NOMO-1 (cell line): Measurements from ENCODE around the gene TRAPPC12.
A peak's percentile ranks its signal among the peaks of the same experiment; 100 is the strongest.

ENCODE experiments used
- DNase-seq, 2 experiments: peaks; one replicate each; lab custom pipeline; 2025; ENCODE audit not compliant: unreplicated experiment in 2 of 2; lab: John Stamatoyannopoulos, UW

TRAPPC12 gene

DNA sequence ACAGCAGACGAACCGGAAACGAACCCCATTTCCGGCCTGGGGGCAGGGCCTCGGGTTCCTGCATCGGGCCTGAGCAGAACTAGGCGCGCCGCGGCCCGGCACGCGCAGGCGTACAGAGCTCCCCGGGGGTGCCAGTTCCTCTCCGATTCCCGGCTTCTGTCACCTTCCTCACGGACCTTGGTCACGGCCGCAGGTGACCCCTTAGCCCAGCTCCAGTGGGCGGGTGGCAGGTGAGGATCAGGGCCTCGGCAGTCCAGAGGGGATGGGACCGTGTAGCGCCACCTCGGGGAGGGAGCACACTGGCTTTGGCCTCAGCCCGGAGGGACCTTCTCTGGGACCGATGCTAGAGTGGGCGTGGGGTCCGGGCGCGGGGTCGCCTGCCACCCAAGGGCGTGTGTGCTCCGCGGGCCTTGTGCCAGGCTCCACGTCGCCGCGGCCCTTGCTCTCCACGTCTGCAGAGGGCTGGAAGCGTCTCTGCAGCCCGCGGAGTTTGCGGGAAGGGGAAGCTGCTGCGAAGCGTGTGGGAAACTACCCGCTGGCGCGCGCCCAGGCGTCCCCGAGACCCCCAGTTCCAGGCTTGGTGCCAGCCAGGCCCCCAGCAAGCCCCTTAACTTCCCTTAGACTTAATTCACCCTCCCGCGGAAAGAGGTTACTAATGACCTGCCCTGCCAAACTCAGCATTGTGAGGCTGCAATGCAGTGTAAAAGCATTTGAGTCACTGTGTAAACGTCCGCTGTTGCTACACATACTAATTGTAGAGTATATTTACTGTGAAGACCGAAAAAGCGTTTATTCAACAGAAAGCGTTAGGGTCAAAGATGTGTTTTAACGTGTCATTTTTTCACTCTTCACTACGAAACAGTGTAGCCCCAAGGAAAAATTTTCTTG lies at the start of gene TRAPPC12:
TRAPPC12 (plus strand) TSS at position 48 of the 888 bp plus-strand sequence. CDS start 7,930 bp downstream, outside the sequence.
- peak; percentile 83 to 93 for DNase-seq

DNA sequence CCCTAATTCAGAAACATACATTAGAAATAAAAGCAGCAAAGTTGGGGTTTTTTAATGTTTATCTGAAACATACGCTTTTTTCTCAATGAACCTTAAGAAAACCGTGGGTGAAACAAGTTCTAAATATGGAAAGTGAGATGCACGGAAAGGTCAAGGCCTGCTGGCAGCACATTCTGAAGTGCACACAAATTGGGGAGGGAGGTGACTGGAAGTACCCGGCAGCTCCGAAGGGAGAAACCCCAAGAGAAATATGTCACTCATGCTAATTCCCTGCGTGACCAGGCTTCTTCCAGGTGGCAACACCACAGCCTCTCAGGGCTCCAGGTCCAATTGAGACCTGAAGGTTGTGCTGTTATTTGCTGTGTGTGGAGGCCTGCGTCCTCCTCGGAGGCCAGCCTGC lies 47.4 kb upstream of the TRAPPC12 start:
- no peak for DNase-seq

DNA sequence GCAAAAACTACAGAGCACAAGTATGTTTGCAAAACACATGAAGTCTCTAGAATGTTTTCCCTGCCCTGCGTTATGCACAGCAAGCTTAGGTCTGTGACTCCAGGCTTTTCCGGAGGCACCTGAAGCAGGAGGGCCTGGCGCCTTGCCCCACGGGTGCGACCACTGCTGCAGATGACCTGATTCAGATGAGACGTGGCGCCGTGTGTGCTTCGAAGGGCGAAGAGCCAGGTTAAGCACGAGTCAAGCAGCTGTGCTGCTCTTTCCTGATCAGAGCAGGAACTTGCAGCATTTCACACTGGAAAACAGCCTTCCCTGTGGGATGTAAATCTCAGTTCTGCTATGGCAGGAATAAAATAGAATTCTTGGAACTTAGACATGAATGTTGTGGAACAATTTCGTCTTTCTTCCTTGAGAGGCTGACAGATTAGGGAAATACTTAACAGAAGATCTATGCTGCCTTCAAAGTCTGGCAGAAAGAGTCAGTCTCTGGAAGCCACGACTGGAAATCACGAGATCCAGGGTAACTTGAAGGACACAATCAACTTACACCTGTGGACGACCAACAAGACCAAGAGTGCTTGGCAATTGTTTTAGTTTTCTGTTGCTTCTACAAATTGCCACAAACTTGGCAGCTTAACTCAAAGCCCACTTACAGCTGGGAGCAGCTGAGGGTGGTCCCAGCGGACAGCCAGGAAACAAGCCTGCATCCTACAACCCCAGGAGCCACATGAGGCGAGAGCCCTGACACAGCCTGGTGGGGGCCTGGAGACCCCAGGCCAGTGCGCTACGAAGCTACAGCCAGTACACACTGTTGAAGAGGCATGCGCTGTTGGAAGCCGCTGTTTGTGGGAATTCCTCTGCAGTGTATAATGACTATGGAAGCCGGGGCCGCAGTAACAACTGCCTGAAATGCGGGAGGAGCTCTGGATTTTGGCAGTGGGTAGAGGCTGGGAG lies 44.8 kb upstream of the TRAPPC12 start:
- no peak for DNase-seq

DNA sequence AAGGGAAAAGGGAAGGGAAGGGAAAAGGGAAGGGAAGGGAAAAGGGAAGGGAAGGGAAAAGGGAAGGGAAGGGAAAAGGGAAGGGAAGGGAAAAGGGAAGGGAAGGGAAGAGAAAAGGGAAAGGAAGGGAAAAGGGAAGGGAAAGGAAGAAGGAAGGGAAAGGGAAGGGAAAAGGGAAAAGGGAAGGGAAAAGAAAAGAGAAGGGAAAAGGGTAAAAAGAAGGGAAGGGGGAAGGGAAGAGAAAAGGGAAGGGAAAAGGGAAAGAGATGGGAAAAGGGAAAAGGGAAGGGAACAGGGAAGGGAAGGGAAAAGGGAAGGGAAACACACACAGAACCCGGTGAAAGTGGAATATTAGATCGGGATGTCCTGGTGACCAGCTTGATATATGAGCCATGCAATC lies 42.6 kb upstream of the TRAPPC12 start:
- DNase-seq = no peak

DNA sequence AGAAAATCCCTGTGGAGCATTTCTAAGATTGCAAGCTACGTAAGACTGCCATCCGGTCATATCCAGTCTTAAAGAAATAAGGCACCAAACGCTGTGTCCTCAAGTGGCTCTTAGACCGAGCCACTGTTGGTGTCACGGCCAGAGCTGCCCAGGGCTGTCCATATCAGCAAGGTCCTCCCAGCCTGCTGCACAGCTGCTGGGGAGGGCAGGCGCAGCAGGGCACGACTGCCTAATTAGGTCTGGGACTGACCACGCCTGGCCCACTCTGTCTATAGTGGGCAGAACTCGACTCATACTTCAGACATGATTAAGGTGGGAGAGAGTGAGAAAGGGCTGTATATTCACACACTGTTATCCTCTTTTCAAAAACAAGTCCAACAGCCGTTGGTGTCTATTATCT lies 41.2 kb upstream of the TRAPPC12 start:
- DNase-seq = no peak

DNA sequence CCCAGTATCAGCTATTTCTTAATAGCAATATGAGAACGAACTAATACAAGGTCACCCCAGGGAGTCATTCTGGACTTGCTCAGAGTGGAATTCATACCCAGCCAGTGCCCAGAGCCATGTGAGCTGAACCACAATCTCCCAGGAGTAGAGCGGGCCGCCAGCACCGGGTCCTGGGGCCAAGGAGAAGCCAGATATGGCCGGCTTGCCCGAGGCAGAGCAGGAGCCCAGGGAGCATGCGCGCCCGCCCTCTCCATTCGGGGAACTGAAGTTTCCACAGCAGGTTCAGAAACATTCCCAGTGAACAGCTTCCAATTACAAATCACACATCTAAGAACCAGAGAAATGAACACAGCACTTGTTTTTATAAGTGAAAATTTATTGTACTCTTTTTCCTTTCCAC lies 39.4 kb upstream of the TRAPPC12 start:
- no peak for DNase-seq

DNA sequence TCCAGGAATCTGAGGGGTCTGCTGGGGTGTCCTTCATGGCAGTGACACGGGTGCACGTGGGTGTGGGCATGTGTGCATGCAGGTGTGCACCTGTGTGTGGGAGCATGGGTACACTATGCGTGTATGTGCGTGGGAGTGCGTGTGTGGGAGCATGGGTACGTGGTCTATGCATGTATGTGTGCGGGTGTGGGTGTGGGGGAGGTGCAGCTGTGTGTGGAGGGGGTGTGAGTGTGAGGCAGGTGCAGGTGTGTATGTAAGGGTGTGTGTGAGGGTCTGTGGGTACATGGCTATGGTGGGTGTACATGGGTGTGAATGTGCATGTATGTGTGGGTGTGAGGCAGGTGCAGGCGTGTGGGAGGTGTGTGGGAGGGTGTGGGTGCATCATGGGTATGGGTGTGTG lies 38.2 kb upstream of the TRAPPC12 start:
- DNase-seq = no peak

DNA sequence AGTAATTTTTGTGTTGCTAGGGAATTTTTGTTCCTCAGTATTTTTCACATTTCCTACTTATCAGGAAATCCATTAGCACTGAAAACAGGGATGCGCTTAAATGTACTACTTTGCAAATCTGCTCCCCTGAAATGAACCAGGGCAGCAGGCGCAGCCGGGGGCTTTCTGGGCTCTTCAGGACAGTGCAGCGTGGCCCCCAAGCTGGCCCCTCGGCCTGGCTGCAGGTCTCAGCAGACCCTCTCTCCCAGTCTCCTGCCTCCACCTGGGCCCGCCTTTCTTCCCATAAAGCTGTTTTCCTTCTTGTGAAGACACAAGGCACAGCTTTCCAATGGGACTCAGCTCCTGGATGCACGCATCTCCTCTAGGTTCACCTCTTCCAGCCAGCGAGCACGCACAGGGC lies 37.2 kb upstream of the TRAPPC12 start:
- DNase-seq = no peak

DNA sequence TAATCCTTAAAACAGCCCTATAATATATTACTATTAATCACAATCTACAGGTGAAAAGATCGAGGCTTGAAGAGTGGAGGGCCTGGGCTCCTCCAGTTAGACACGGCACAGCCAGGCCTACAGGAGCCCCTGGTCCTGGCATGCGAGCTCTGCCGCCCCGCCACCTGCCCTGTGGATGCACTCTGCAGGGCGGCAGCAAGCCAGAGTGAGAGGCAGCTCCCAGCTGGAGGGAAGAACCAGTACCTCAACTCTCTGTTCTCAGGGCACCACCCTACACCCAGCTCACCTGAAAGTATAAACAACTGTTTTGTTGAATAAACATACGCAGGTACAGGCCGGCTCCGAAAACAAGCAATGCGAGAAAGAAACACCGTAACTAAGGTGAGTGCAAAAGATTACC lies 36.5 kb upstream of the TRAPPC12 start:
- no peak for DNase-seq

DNA sequence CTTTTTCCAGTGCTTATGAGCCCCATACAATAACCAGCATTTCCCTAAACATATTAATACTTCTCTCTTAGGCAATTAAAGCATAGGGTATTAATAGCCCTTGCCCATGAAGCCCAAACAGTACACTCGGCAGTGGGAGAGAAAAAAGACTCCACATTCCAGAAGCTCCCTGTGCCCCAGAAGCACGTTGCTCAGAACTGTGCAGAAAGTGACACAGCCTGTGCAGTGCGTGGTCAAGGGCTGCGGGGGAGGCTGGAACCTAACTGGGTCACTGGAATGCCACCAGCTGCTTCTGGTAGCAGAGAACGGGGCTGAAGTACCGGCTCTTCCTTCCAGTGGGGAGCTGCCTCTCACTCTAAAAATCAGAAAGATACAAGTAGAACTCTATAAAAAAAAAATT lies 34.6 kb upstream of the TRAPPC12 start:
- DNase-seq = no peak

DNA sequence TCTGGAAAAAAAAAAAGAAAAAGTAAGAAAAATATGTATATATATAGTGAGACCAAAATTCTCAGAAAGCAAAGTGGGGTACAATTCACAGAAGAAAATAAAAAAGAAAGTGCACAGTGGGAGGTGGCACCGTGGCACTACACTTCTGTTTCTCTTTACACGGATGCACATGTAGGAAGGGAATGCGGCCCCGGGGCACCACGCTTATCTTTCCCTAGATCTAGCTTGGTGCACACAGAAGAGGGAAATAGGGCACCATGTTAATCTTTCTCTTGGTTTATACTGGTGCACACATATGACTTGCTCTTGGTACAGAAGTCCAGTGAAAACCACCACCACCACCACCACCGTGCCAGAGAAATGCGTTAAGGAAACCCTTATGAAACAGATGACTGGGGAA lies 33.9 kb upstream of the TRAPPC12 start:
- DNase-seq = no peak

DNA sequence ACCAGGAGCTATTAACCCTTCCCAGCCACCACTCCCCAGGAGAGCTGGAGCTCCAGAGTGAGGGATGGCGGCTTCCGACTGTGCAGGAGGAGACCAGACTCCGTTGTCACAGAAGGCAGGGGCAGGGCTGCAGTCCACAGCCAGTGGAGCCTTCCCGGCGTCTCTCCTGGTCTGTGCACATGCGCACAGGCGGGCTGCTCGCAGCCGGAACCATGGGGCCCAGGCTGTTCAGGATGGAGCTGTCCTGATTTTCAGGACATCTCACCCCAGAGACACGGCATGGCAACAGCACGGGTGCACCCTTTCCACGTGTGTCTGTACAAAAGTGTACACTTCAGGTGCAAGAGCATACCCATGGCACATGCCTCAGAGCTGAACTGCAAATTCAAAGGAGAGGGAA lies 30.7 kb upstream of the TRAPPC12 start:
- DNase-seq = no peak

DNA sequence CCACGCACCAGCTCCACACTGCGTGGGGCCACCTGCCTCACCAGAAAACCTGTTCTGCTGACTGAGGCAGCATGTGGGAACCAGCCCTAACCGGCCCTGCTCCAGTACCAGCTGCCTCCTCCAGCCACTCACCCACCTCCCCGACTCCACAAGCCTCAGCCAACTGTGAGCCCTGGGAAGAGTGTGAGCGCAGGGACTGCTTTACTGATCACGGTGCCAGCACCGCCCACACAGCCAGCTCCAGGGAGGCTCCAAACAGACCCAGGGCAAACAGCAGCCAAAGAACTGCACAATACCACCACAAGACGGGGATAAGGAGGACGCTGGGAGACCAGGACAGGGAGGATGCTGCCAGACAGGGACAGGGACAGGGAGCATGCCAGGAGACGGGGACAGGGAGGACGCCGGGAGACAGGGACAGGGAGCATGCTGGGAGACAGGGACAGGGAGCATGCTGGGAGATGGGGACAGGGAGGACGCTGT lies 30.2 kb upstream of the TRAPPC12 start:
- no peak for DNase-seq

DNA sequence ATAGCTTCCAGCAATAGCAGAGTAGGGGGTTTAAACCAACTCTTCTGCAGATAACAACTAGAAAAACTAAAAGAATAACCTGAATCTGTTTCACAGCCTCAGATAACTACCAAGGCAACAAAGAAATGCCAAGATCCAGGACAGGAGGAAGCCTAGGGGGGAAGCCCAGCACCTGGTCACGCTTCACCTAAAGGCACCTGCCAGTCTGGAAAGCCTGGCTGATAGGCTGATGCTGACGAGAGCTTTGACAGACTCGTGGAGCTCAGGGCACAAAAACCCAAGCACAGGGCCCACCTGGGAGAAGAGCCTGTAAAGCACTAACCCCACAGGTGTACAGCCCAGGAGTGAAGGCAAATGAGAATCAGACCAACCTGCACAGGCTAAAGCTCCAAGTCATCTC lies 24.5 kb upstream of the TRAPPC12 start:
- DNase-seq = no peak

DNA sequence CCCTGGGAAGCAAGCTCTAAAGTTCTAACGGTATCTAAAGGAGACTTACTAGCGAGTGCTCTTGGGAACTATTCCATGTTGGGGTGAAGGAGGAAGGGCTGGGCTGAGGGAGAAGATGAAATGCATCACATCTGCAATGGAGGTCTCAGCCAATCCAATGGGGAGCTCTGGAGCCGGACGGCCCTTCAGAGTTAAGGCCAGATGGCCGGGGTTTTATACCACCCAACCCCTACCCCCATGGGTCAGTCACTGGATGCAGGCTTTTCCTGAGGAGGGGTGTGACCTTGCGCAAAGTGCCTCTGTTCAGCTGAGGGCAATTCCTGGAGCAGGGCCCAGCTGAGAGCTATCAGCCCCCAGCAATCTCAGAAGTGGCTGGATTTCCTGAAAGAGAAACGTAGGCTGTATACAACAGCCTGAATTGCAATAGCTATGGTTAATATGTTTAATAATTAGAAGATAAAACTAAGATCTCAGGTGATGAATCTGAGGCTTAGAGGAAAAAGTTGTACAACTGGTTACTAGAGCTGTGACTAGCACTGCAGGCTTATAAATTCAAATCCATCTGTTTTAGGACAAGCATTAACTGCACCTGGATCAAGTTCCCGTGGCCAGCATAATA lies 23.4 kb upstream of the TRAPPC12 start:
- DNase-seq = no peak

DNA sequence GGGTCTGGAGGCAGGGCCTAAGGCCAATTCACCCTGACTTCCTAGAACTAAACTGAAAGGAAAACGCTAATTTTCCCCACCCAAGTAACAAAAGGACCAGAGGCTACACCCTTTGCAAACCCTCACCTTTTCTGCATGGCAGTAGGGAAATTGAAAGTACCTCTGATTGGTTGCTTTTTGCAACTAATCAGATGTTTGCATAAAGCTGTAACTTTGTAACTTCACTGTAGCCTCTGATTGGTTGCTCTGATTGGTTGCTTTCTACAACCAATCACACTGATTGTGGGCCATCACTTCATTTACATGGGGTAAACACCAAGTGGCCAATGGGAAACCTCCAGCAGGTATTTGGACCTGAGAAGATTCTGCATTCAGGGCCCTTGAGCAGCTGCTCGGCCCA lies 22.7 kb upstream of the TRAPPC12 start:
- DNase-seq = no peak

DNA sequence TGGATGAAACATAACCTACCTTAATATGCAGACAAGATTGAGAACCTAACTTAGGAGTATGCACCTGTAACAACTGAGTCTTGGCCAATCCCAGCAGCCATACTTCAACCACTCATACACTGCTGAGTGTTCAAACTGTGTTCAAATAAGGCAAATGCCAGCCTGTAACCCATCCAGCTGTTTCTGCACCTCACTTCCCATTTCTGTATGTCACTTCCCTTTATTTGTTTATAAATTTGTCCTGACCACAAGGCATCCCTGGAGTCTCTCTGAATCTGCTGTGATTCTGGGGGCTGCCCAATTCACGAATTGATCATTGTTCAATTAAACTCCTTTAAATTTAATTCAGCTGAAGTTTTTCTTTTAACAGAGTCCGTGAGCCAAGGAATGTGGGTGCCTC lies 22.0 kb upstream of the TRAPPC12 start:
- peak; percentile 50 to 62 for DNase-seq

DNA sequence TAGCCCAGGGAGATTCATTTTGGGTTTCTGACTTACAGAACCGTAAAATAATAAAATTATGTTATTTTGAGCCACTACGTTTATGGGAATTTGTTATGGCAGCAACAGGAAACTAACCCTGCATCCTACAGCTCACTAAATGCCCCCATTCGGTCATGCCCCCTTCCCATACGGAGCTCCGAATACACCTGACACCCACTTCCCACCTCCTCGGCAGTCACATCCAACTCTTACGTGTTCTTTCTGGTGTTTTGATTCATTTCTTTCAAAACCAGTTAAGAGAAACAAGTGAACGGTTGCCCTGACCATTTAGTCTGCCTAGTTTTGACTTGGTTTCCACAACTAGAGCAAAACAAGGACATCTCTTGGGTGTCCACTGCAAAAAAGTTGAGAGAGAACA lies 21.6 kb upstream of the TRAPPC12 start:
- DNase-seq = no peak

DNA sequence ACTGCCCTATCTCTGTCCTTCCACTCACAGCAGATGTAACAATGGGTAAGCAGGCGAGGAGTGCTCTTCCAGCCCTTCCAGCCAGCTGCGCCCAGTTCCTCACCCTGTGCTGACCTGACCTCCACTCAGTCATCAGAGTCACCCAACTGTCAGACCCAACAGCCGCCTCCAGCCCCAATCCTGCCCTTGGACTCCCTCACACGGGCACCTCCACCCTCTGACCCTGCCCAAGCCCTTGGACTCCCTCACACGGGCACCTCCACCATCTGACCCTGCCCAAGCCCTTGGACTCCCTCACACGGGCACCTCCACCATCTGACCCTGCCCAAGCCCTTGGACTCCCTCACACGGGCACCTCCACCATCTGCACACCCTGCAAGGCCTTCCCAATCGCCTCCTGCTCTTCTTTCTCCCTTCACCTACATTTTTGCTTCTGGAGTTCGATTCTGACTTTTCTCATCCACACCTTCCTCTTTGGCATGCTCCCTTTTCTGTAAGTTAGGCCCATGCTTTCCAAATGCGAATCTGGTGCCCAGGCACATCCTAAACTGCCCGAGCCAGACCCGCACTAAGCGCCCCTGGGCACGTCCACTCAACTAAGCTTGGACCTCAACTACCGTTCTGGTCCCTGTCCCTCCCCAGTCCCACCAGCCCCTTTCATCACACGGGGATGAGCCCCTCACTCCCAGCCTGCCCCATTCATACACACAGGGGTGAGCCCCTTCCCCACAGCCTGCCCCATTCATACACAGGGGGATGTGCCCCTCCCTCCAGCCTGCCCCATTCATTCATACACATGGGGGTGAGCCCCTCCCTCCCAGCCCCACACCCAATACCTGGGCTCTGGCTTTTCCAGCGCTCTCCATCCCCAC lies 17.7 kb upstream of the TRAPPC12 start:
- DNase-seq = no peak

DNA sequence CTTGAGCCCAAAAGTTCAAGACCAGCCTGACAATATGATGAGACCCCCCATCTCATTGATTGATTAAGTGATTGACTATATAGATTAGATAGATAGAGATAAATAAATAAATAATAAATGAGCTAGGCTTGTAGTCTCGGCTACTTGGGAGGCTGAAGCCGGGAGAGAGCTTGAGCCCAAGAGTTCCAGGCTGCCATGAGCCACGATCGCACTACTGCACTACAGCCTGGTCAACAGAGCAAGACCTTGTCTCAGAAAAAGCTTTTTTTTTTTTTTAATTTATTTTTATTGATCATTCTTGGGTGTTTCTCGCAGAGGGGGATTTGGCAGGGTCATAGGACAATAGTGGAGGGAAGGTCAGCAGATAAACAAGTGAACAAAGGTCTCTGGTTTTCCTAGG lies 14.3 kb upstream of the TRAPPC12 start:
- no peak for DNase-seq
